Activated T-helper 1 cell treated with anti-CD3 and anti-CD28 coated beads, Interleukin-12 subunit alpha, Interleukin-12 subunit beta, Interleukin-2, Interleukin-4 antibody, amounts not matched to agents 30 ng/mL and 10 ng/mL and 1 ng/mL, durations not matched to agents 14 hours and 24 hours and 36 hours (primary cell): ENCODE data around the gene ENDOU. TPM values are rescaled to one million over a fixed set of nuclear protein-coding genes. Genes with fewer than 3 reads are reported as not detected.
A peak's percentile ranks its signal among the peaks of the same experiment; 100 is the strongest.

ENCODE experiments used
- DNase-seq: peaks from one replicate; pipeline ENCODE4 v3.0.0; 2021; ENCODE audit warnings: low spot score
- H3K27ac Mint-ChIP-seq: one replicate; pipeline ENCODE4 v1.8.0; 2021; ENCODE audit warnings: mild to moderate bottlenecking, mixed read lengths
- H3K27me3 Mint-ChIP-seq: one replicate; pipeline ENCODE4 v1.8.0; 2022; ENCODE audit warnings: mild to moderate bottlenecking, moderate library complexity, mixed read lengths; ENCODE audit not compliant: insufficient read depth
- H3K36me3 Mint-ChIP-seq: one replicate; pipeline ENCODE4 v1.8.0; 2021; ENCODE audit warnings: low read depth, mixed read lengths
- H3K4me1 Mint-ChIP-seq: one replicate; pipeline ENCODE4 v1.8.0; 2021; ENCODE audit warnings: low read depth, mixed read lengths
- H3K4me3 Mint-ChIP-seq: one replicate; pipeline ENCODE4 v1.8.0; 2021; ENCODE audit warnings: mild to moderate bottlenecking, moderate library complexity, mixed read lengths
- H3K9me3 Mint-ChIP-seq: one replicate; pipeline ENCODE4 v1.8.0; 2021; ENCODE audit warnings: mixed read lengths
- intact Hi-C: fragments of 100-400 bp; cut with micrococcal nuclease; formaldehyde crosslinking; loops from one replicate; pipeline ENCODE4 v1.15.1; 2024
- total RNA-seq: library from RNA; stranded (reverse); gene quantifications from 2 replicates; pipeline ENCODE4 v1.2.3, GENCODE V29; 2022

ENDOU gene
- total RNA-seq, 1 donor from 2014 or later: not detected

GRCh38 chr12:47767216-47767724 lies 42.0 kb upstream of the ENDOU start:
- Mint-ChIP-seq H3K27me3 (peaks cover 3% of the 10 kb centered on the region), H3K9me3 (no peaks in the 10 kb centered on the region), H3K4me3 (no peak overlapping the region), H3K4me1 (peaks cover 3% of the 10 kb centered on the region), H3K36me3 (no peaks in the 10 kb centered on the region), H3K27ac (no peak overlapping the region)
- peak; percentile 53 for DNase-seq
- intact Hi-C loops: loop anchor here (1.0 kb wide), 3 partner anchors 8 to 52 kb away; no protein-coding TSS in a partner anchor

GRCh38 chr12:47766502-47767215 lies 41.4 kb upstream of the ENDOU start:
- no peaks in the 10 kb centered on the region for H3K9me3 Mint-ChIP-seq

GRCh38 chr12:47763481-47764346 lies 38.4 kb upstream of the ENDOU start:
- DNase-seq: no peak
- H3K9me3 Mint-ChIP-seq: no peaks in the 10 kb centered on the region
- no peak overlapping the region for H3K27ac Mint-ChIP-seq
- no peaks in the 10 kb centered on the region for H3K36me3 Mint-ChIP-seq
- no peak overlapping the region for H3K4me3 Mint-ChIP-seq
- H3K27me3 Mint-ChIP-seq: peaks cover 4% of the 10 kb centered on the region
- intact Hi-C loops: no loop called here
- peaks cover 21% of the 10 kb centered on the region for H3K4me1 Mint-ChIP-seq

More at GRCh38 chr12:47766502-47767215, 41.4 kb upstream of the ENDOU start:
- no peaks in the 10 kb centered on the region for H3K27me3 Mint-ChIP-seq
- H3K4me3 Mint-ChIP-seq: no peak overlapping the region
- intact Hi-C loops: loop anchor here (1.0 kb wide), 3 partner anchors 7 to 51 kb away; no protein-coding TSS in a partner anchor
- H3K4me1 Mint-ChIP-seq: peaks cover 6% of the 10 kb centered on the region
- no peak for DNase-seq
- no peaks in the 10 kb centered on the region for H3K36me3 Mint-ChIP-seq
- H3K27ac Mint-ChIP-seq: no peak overlapping the region

GRCh38 chr12:47762850-47763465 lies 37.7 kb upstream of the ENDOU start:
- peaks cover 4% of the 10 kb centered on the region for H3K27me3 Mint-ChIP-seq
- no peaks in the 10 kb centered on the region for H3K9me3 Mint-ChIP-seq
- H3K4me1 Mint-ChIP-seq: peaks cover 21% of the 10 kb centered on the region
- H3K27ac Mint-ChIP-seq: no peak overlapping the region
- intact Hi-C loops: no loop called here
- H3K36me3 Mint-ChIP-seq: no peaks in the 10 kb centered on the region
- H3K4me3 Mint-ChIP-seq: no peak overlapping the region
- no peak for DNase-seq

- peaks cover 4% of the 10 kb centered on the region for H3K27me3 Mint-ChIP-seq
- peaks cover 56% of the 10 kb centered on the region for H3K4me1 Mint-ChIP-seq
- peak within 1 kb of the TSS; percentile 75 for H3K4me3 Mint-ChIP-seq
- peak; percentile 58 for DNase-seq
- no peaks in the 10 kb centered on the region for H3K36me3 Mint-ChIP-seq
- H3K27ac Mint-ChIP-seq: no peak within 1 kb of the TSS
- intact Hi-C loops: loop anchor here (1.0 to 10.0 kb wide), 7 partner anchors 8 to 724 kb away; partner anchors contain the start of genes RPAP3 and SLC48A1
- no peaks in the 10 kb centered on the region for H3K9me3 Mint-ChIP-seq
These were observed 33.8 kb upstream of the ENDOU start, which contains the start of gene RAPGEF3 for GRCh38 chr12:47758834-47759690. RAPGEF3 (minus strand) TSS chr12:47758880; CDS start chr12:47758556, 324 bp downstream.

- no peak for DNase-seq
- Mint-ChIP-seq H3K4me1 (peaks cover 62% of the 10 kb centered on the region), H3K36me3 (no peaks in the 10 kb centered on the region), H3K27me3 (peaks cover 4% of the 10 kb centered on the region), H3K9me3 (no peaks in the 10 kb centered on the region), H3K4me3 (peak overlapping the region; percentile 56), H3K27ac (no peak overlapping the region)
- intact Hi-C loops: loop anchor here (2.0 to 10.0 kb wide), 4 partner anchors 14 to 724 kb away; partner anchors contain the start of genes RPAP3 and SLC48A1
These were observed 33.2 kb upstream of the ENDOU start for GRCh38 chr12:47758584-47758833.

GRCh38 chr12:47757840-47758583 lies 32.7 kb upstream of the ENDOU start:
- Mint-ChIP-seq H3K27ac (peak overlapping the region; percentile 40), H3K4me1 (peaks cover 65% of the 10 kb centered on the region), H3K9me3 (no peaks in the 10 kb centered on the region), H3K36me3 (no peaks in the 10 kb centered on the region), H3K4me3 (peak overlapping the region; percentile 56), H3K27me3 (peaks cover 4% of the 10 kb centered on the region)
- intact Hi-C loops: loop anchor here (2.0 to 10.0 kb wide), 4 partner anchors 15 to 723 kb away; partner anchors contain the start of genes RPAP3 and SLC48A1
- DNase-seq: no peak

GRCh38 chr12:47757364-47757839 lies 32.1 kb upstream of the ENDOU start:
- peaks cover 64% of the 10 kb centered on the region for H3K4me1 Mint-ChIP-seq
- H3K27me3 Mint-ChIP-seq: peaks cover 4% of the 10 kb centered on the region
- H3K4me3 Mint-ChIP-seq: peak overlapping the region; percentile 67
- H3K27ac Mint-ChIP-seq: peak overlapping the region; percentile 40
- no peak for DNase-seq
- H3K9me3 Mint-ChIP-seq: no peaks in the 10 kb centered on the region
- H3K36me3 Mint-ChIP-seq: no peaks in the 10 kb centered on the region
- intact Hi-C loops: loop anchor here (5.0 to 10.0 kb wide), 2 partner anchors 105 to 723 kb away; no protein-coding TSS in a partner anchor

GRCh38 chr12:47755655-47756562 lies 30.6 kb upstream of the ENDOU start:
- intact Hi-C loops: loop anchor here (5.0 to 10.0 kb wide), 2 partner anchors 104 to 721 kb away; no protein-coding TSS in a partner anchor
- peak; percentile 20 for DNase-seq
- Mint-ChIP-seq H3K36me3 (no peaks in the 10 kb centered on the region), H3K27ac (peak overlapping the region; percentile 42), H3K9me3 (no peaks in the 10 kb centered on the region), H3K4me3 (peak overlapping the region; percentile 12), H3K4me1 (peaks cover 60% of the 10 kb centered on the region), H3K27me3 (peaks cover 4% of the 10 kb centered on the region)

GRCh38 chr12:47754881-47755280 lies 29.6 kb upstream of the ENDOU start:
- Mint-ChIP-seq H3K27ac (peak overlapping the region; percentile 42), H3K4me1 (peaks cover 54% of the 10 kb centered on the region), H3K27me3 (no peaks in the 10 kb centered on the region), H3K4me3 (no peak overlapping the region), H3K9me3 (no peaks in the 10 kb centered on the region), H3K36me3 (no peaks in the 10 kb centered on the region)
- DNase-seq: no peak
- intact Hi-C loops: loop anchor here (1.0 to 10.0 kb wide), 3 partner anchors 13 to 720 kb away; no protein-coding TSS in a partner anchor
